PC-9 (cell line): ENCODE results near the gene GDF2. TPM values are rescaled to one million over a fixed set of nuclear protein-coding genes. Genes with fewer than 3 reads are reported as not detected.

Experiments used
- BruUV-seq: library from RNA; stranded (reverse); fragments of 400-500 nt; replicated peaks from 2 replicates; lab custom pipeline; 2021; lab: Mats Ljungman, UMichigan
- CTCF ChIA-PET: fragments of 300-600 bp; sonication (Branson Sonifier 250); formaldehyde crosslinking; loops from one replicate; lab custom pipeline; 2022; ENCODE audit warnings: antibody characterized with exemption; lab: Charles Lee
- POLR2A ChIA-PET: fragments of 300-600 bp; sonication (Branson Sonifier 250); formaldehyde crosslinking; loops from one replicate; lab custom pipeline; 2022; ENCODE audit warnings: antibody characterized with exemption; ENCODE audit not compliant: unreplicated experiment; lab: Charles Lee
- DNase-seq, 2 experiments: peaks; one replicate each; pipeline versions ENCODE4 v3.0.0 to v3.0.0-alpha.2; 2015 to 2022; ENCODE audit warnings: mixed read lengths in 1 of 2
- H2AFZ ChIP-seq: fragments of 200-600 bp; sonication (generic); 2 replicates; pipeline ENCODE4 v1.8.1; 2017; ENCODE audit warnings: antibody characterized with exemption
- H3F3A ChIP-seq: fragments of 200-600 bp; sonication (generic); 2 replicates; pipeline ENCODE4 v1.8.1; 2017; ENCODE audit warnings: antibody characterized with exemption, mild to moderate bottlenecking, low read depth; ENCODE audit not compliant: insufficient read depth
- H3K27ac ChIP-seq: fragments of 200-600 bp; sonication (generic); 2 replicates; pipeline ENCODE4 v1.6.1; 2016; ENCODE audit warnings: mixed run types
- H3K27me3 ChIP-seq: fragments of 200-600 bp; sonication (generic); 2 replicates; pipeline ENCODE4 v1.6.1; 2016; ENCODE audit warnings: low read depth, mixed run types; ENCODE audit not compliant: insufficient read depth
- H3K36me3 ChIP-seq: fragments of 200-600 bp; sonication (generic); 2 replicates; pipeline ENCODE4 v1.6.1; 2016; ENCODE audit warnings: low read depth, mixed run types
- H3K4me1 ChIP-seq: fragments of 200-600 bp; sonication (generic); replicated peaks from 2 replicates; pipeline ENCODE4 v1.6.1; 2016; ENCODE audit warnings: mixed run types; ENCODE audit not compliant: insufficient read depth
- H3K4me2 ChIP-seq: fragments of 200-600 bp; sonication (generic); 2 replicates; pipeline ENCODE4 v1.6.1; 2017; ENCODE audit warnings: mixed run types
- H3K4me3 ChIP-seq: fragments of 200-600 bp; sonication (generic); 2 replicates; pipeline ENCODE4 v1.6.1; 2016; ENCODE audit warnings: mixed run types
- H3K79me2 ChIP-seq: fragments of 200-600 bp; sonication (generic); 2 replicates; pipeline ENCODE4 v1.6.1; 2017; ENCODE audit warnings: low read depth, mixed run types
- H3K9me2 ChIP-seq: fragments of 200-600 bp; sonication (generic); 2 replicates; pipeline ENCODE4 v1.8.1; 2017; ENCODE audit warnings: mild to moderate bottlenecking; ENCODE audit not compliant: insufficient read depth
- H3K9me3 ChIP-seq: fragments of 200-600 bp; sonication (generic); 2 replicates; pipeline ENCODE4 v1.8.1; 2016; ENCODE audit warnings: low read depth; ENCODE audit not compliant: insufficient read depth
- H4K20me1 ChIP-seq: fragments of 200-600 bp; sonication (generic); 2 replicates; pipeline ENCODE4 v1.8.1; 2017; ENCODE audit not compliant: insufficient read depth
- EZH2 ChIP-seq: fragments of 200-600 bp; sonication (generic); IDR thresholded peaks from 2 replicates; pipeline ENCODE4 v1.8.0; 2017; ENCODE audit warnings: antibody characterized with exemption, low read depth
- intact Hi-C: fragments of 100-400 bp; cut with micrococcal nuclease; formaldehyde crosslinking; loops from one replicate; pipeline ENCODE4 v1.10.0; 2022; ENCODE audit not compliant: unreplicated experiment
- total RNA-seq: library from RNA; stranded (reverse); gene quantifications from 2 replicates; pipeline ENCODE4 v1.2.3, GENCODE V29; 2021
- TF ChIP-seq, protein P1 (sequence below): fragments of 200-600 bp; sonication (generic); conservative IDR thresholded peaks from 2 replicates; pipeline ENCODE4 v1.6.1; 2017; ENCODE audit warnings: mixed run types, antibody characterized with exemption, mild to moderate bottlenecking, moderate library complexity

GDF2 gene
- total RNA-seq, 1 experiment from 2014 or later = not detected

- H3K4me2 ChIP-seq = no peak overlapping the region
- no peaks in the 10 kb centered on the region for H4K20me1 ChIP-seq
- intact Hi-C loops = no loop called here
- H2AFZ ChIP-seq = no peak overlapping the region
- no peaks in the 10 kb centered on the region for H3F3A ChIP-seq
- H3K79me2 ChIP-seq = no peaks in the 10 kb centered on the region
- no peaks in the 10 kb centered on the region for H3K36me3 ChIP-seq
- no peak overlapping the region for H3K4me3 ChIP-seq
- H3K9me2 ChIP-seq = no peaks in the 10 kb centered on the region
- ChIA-PET POLR2A (no interaction called here), CTCF (no interaction called here)
- no peak for DNase-seq
- H3K27ac ChIP-seq = no peak overlapping the region
- H3K9me3 ChIP-seq = no peaks in the 10 kb centered on the region
- H3K4me1 ChIP-seq = peaks cover 11% of the 10 kb centered on the region
- TF ChIP-seq, protein P1, sequence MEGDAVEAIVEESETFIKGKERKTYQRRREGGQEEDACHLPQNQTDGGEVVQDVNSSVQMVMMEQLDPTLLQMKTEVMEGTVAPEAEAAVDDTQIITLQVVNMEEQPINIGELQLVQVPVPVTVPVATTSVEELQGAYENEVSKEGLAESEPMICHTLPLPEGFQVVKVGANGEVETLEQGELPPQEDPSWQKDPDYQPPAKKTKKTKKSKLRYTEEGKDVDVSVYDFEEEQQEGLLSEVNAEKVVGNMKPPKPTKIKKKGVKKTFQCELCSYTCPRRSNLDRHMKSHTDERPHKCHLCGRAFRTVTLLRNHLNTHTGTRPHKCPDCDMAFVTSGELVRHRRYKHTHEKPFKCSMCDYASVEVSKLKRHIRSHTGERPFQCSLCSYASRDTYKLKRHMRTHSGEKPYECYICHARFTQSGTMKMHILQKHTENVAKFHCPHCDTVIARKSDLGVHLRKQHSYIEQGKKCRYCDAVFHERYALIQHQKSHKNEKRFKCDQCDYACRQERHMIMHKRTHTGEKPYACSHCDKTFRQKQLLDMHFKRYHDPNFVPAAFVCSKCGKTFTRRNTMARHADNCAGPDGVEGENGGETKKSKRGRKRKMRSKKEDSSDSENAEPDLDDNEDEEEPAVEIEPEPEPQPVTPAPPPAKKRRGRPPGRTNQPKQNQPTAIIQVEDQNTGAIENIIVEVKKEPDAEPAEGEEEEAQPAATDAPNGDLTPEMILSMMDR = no peak
- TF ChIP-seq EZH2 = no peak
- H3K27me3 ChIP-seq = no peaks in the 10 kb centered on the region
- no TSS peak for BruUV-seq
Observed at GRCh38 chr10:47320812-47321211, 1.4 kb upstream of the GDF2 start.

- BruUV-seq = no TSS peak
- CTCF ChIA-PET = no interaction called here
Observed at GRCh38 chr10:47321521-47322195, 596 bp upstream of the GDF2 start.

GRCh38 chr10:47323087-47323486, 833 bp downstream of the GDF2 start:
- no peaks in the 10 kb centered on the region for H4K20me1 ChIP-seq
- H3F3A ChIP-seq = no peaks in the 10 kb centered on the region
- POLR2A ChIA-PET = interaction anchor here (0.6 to 0.8 kb wide), 2 partner anchors 9 to 29 kb away, joined by 4 read pairs; no protein-coding TSS in a partner anchor
- no peak overlapping the region for H3K27ac ChIP-seq
- CTCF ChIA-PET = interaction anchor here (0.7 to 1.6 kb wide), 2 partner anchors 18 to 412 kb away, joined by 3 to 6 read pairs; partner anchors contain the start of gene PTPN20
- no peaks in the 10 kb centered on the region for H3K27me3 ChIP-seq
- no peak overlapping the region for H3K4me3 ChIP-seq
- H3K36me3 ChIP-seq = no peaks in the 10 kb centered on the region
- TF ChIP-seq EZH2 = no peak
- no peaks in the 10 kb centered on the region for H3K9me3 ChIP-seq
- H3K79me2 ChIP-seq = no peaks in the 10 kb centered on the region
- H2AFZ ChIP-seq = no peak overlapping the region
- 0 out of 2 replicates have a peak overlapping the region, but pooled peaks have one; percentile 5 for H3K4me2 ChIP-seq
- H3K4me1 ChIP-seq = peaks cover 22% of the 10 kb centered on the region
- DNase-seq = no peak
- H3K9me2 ChIP-seq = no peaks in the 10 kb centered on the region
- intact Hi-C loops = no loop called here
- no TSS peak for BruUV-seq

More at GRCh38 chr10:47321521-47322195, 596 bp upstream of the GDF2 start:
- no peaks in the 10 kb centered on the region for H3K79me2 ChIP-seq
- intact Hi-C loops = no loop called here
- TF ChIP-seq EZH2 = no peak
- TF ChIP-seq, protein P1 = no peak
- no peak overlapping the region for H3K4me3 ChIP-seq
- no peaks in the 10 kb centered on the region for H3K9me3 ChIP-seq
- no peaks in the 10 kb centered on the region for H3K27me3 ChIP-seq
- no peaks in the 10 kb centered on the region for H3K9me2 ChIP-seq
- DNase-seq = no peak
- no peak overlapping the region for H3K27ac ChIP-seq
- no peaks in the 10 kb centered on the region for H4K20me1 ChIP-seq
- no peak overlapping the region for H3K4me2 ChIP-seq
- POLR2A ChIA-PET = no interaction called here
- peaks cover 19% of the 10 kb centered on the region for H3K4me1 ChIP-seq
- no peaks in the 10 kb centered on the region for H3K36me3 ChIP-seq
- H2AFZ ChIP-seq = no peak overlapping the region
- H3F3A ChIP-seq = no peaks in the 10 kb centered on the region
